ENCODE measurements around the gene TULP1. TPM values are rescaled to one million over a fixed set of nuclear protein-coding genes. Genes with fewer than 3 reads are reported as not detected.

Gene TULP1
- total and polyA plus RNA-seq, 2 of the 13 experiments (the other 11 are each of a cell fraction or from before 2014, with no cell fraction given): not detected

- TF ChIP-seq PBX2 (CRISPR knock-in tag; IDR thresholded peaks at IDR 0.05) (no peak), TFDP1 (CRISPR knock-in tag; IDR thresholded peaks at IDR 0.05; ENCODE audit: borderline replicate concordance) (no peak), NFE2L2 (IDR thresholded peaks at IDR 0.05; ENCODE audit: low read length) (no peak), ZNF556 (CRISPR knock-in tag; IDR thresholded peaks at IDR 0.05; ENCODE audit: borderline replicate concordance) (no peak), AKAP8 (CRISPR knock-in tag; IDR thresholded peaks at IDR 0.05) (no peak), ATF5 (CRISPR knock-in tag; IDR thresholded peaks at IDR 0.05; ENCODE audit: low read depth) (no peak), ZSCAN20 (CRISPR knock-in tag; IDR thresholded peaks at IDR 0.05; ENCODE audit: borderline replicate concordance) (no peak), ZNF160 (CRISPR knock-in tag; IDR thresholded peaks at IDR 0.05) (peak; percentile 24; the same call in 1 of the 2 replicates), UBTF (CRISPR knock-in tag; IDR thresholded peaks at IDR 0.05) (no peak), ONECUT2 (CRISPR knock-in tag; IDR thresholded peaks at IDR 0.05) (0 out of 2 replicates have a peak, but pooled peaks have one; percentile 11), ASH2L (IDR thresholded peaks at IDR 0.05; ENCODE audit: insufficient read length, low read depth, low read length) (peak; percentile 36), GMEB2 (CRISPR knock-in tag; IDR thresholded peaks at IDR 0.05; ENCODE audit: low read depth) (no peak), SP5 (CRISPR knock-in tag; IDR thresholded peaks at IDR 0.05; ENCODE audit: borderline replicate concordance, low read depth) (0 out of 2 replicates have a peak, but pooled peaks have one; percentile 17), ZNF841 (CRISPR knock-in tag; IDR thresholded peaks at IDR 0.05; ENCODE audit: borderline replicate concordance) (no peak)
Observed at GRCh38 chr6:35522660-35523658, 10.3 kb upstream of the TULP1 start (continued).
